ENCODE measurements around the gene ANKRD23. TPM values are rescaled to one million over a fixed set of nuclear protein-coding genes. Genes with fewer than 3 reads are reported as not detected.

ANKRD23 gene
- total RNA-seq, 1 donor from 2014 or later: 12.5 TPM

DNA sequence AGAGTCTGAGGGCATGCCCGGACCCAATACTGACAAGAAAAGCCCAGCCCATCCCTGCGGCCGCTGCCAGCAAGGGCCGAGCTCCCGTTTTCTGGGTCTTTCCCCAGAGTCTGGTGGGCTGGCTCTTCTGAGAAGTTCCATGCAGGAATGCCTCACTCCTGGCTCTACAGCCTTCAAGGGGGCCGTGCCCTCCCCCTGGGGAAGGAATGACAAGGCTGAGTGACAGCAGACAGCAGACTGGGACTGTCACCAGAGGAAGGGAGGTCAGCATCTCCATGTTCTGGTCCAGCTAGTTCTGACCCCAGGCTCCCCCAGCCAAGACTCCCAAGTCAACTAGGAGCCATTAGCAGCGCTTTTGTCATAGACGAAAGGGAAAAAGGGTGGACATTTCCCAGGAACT, 39.1 kb upstream of the ANKRD23 start:
- no peak overlapping the region for H3K27ac Mint-ChIP-seq
- H3K36me3 Mint-ChIP-seq: no peaks in the 10 kb centered on the region
- no peak for TF ChIP-seq CTCF (IDR thresholded peaks at IDR 0.05; ENCODE audit: unreplicated experiment)
- H3K27me3 Mint-ChIP-seq (ENCODE audit: low read depth): no peaks in the 10 kb centered on the region
- H3K4me3 Mint-ChIP-seq: no peak overlapping the region
- H3K4me1 Mint-ChIP-seq: peaks cover 62% of the 10 kb centered on the region
- H3K9me3 Mint-ChIP-seq: no peaks in the 10 kb centered on the region
- no peak for DNase-seq (ENCODE audit: low spot score in 2 of 2, unreplicated experiment in 2 of 2)

DNA sequence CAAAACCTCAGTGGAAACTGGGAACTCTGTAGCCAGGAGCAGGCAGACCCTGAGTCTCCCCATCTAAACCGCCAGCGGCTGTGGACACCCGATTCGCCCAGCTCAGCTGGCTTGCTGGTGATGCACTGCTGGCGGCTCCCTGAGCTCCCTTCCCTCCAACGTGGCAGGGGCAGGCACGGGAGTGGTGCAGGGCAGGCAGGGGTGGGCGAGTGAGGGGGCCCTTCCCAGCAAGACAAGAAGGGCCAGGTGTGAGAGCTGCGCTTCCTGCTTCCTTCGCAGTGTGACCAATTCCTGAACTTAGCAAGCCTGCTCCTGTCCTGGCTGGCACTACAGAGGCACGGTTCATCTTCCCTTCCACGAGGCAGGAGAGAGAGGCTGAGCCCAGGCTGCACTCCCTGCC, 38.4 kb upstream of the ANKRD23 start:
- DNase-seq (ENCODE audit: low spot score in 2 of 2, unreplicated experiment in 2 of 2): no peak
- no peak overlapping the region for H3K4me3 Mint-ChIP-seq
- peak overlapping the region; percentile 82 for H3K27ac Mint-ChIP-seq

DNA sequence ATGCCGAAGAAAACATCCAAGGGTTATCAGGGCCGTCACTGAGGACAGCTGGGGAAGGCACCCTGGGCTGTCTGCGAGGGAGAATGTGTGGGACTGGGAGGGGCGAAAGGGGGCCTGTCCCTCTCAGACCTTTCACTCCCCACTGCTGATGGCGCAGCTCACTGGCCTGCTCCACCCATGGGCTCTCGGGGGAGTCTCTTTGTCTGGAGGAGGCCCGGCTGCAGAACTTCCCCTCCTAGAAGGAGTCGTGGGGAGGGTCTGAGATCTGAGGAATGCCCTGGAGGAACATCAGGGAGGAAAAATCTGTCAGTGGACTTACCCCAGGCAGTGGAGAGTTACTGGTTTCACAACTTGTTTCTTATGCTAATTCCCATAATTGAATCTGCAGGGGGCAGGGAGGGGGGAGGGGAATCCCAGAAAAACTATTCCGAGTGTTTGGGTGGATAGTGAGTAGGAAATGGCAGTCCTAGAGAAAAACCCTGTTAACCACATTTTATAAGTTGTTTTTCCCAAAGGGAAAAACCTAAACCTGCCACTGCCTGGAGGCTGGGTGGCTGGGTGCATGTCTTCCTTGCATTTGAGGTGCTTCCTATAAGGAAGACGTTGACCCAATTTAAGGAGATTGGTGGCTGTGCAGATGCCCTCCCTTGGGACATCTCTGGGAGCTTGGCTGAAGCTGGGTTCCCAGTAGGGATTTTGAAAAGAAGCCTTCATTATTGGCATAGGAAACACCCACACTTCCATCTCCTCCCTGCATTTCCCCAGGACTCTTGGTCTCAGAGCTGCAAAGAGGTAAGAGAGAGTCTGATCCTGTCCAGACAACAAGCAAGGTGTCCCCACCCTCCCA, 37.8 kb upstream of the ANKRD23 start:
- H3K4me1 Mint-ChIP-seq: peaks cover 55% of the 10 kb centered on the region
- TF ChIP-seq CTCF (IDR thresholded peaks at IDR 0.05; ENCODE audit: unreplicated experiment): no peak
- no peaks in the 10 kb centered on the region for H3K9me3 Mint-ChIP-seq
- peak overlapping the region; percentile 81 for H3K27ac Mint-ChIP-seq
- DNase-seq (ENCODE audit: low spot score in 2 of 2, unreplicated experiment in 2 of 2): no peak
- no peaks in the 10 kb centered on the region for H3K27me3 Mint-ChIP-seq (ENCODE audit: low read depth)
- H3K4me3 Mint-ChIP-seq: peak overlapping the region; percentile 25
- H3K36me3 Mint-ChIP-seq: no peaks in the 10 kb centered on the region

More for the DNA sequence above, 38.4 kb upstream of the ANKRD23 start:
- Mint-ChIP-seq H3K27me3 (ENCODE audit: low read depth) (no peaks in the 10 kb centered on the region), H3K36me3 (no peaks in the 10 kb centered on the region), H3K4me1 (peaks cover 57% of the 10 kb centered on the region), H3K9me3 (no peaks in the 10 kb centered on the region)
- no peak for TF ChIP-seq CTCF (IDR thresholded peaks at IDR 0.05; ENCODE audit: unreplicated experiment)

DNA sequence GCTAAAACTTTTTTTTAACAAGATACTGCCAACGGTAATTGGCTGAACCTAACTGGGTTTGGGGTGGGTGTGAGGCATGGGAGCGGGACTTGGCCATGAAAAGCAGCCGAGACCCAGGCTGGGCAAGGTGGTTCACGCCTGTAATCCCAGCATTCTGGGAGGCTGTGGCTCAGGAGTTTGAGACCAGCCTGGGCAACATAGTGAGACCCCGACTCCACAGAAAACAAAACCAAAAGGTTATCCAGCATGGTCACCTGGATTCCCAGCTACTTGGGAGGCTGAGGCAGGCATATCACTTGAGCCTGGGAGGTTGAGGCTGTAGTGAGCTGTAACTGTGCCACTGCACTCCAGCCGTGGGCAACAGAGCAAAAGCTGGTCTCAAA, 37.1 kb upstream of the ANKRD23 start:
- Mint-ChIP-seq H3K4me3 (peak overlapping the region; percentile 25), H3K27ac (peak overlapping the region; percentile 81), H3K4me1 (peaks cover 56% of the 10 kb centered on the region), H3K9me3 (no peaks in the 10 kb centered on the region), H3K27me3 (ENCODE audit: low read depth) (no peaks in the 10 kb centered on the region), H3K36me3 (no peaks in the 10 kb centered on the region)
- no peak for DNase-seq (ENCODE audit: low spot score in 2 of 2, unreplicated experiment in 2 of 2)
- no peak for TF ChIP-seq CTCF (IDR thresholded peaks at IDR 0.05; ENCODE audit: unreplicated experiment)

- no peaks in the 10 kb centered on the region for H3K36me3 Mint-ChIP-seq
- peak overlapping the region; percentile 74 for H3K27ac Mint-ChIP-seq
- H3K9me3 Mint-ChIP-seq: no peaks in the 10 kb centered on the region
- no peak for TF ChIP-seq CTCF (IDR thresholded peaks at IDR 0.05; ENCODE audit: unreplicated experiment)
- no peak overlapping the region for H3K4me3 Mint-ChIP-seq
- no peak for DNase-seq (ENCODE audit: low spot score in 2 of 2, unreplicated experiment in 2 of 2)
- peaks cover 60% of the 10 kb centered on the region for H3K4me1 Mint-ChIP-seq
- H3K27me3 Mint-ChIP-seq (ENCODE audit: low read depth): no peaks in the 10 kb centered on the region
These were observed 35.8 kb upstream of the ANKRD23 start for GRCh38 chr2:96879545-96880040.

Data from mesothelial cell of epicardium (in vitro differentiated cells).